NCI-H1694 treated with DMSO at 0.1 percent for 48 hours (cell line): Measurements from ENCODE around the gene SKIL.
A peak's percentile ranks its signal among the peaks of the same experiment; 100 is the strongest.
"Not testable (repeated sequence)": the region's sequence is repeated elsewhere in the genome, so short reads cannot be mapped to it uniquely, and the experiment has no call there.

Source experiments
- DNase-seq: peaks from one replicate; lab custom pipeline; 2025; lab: John Stamatoyannopoulos, UW

SKIL gene, protein sequence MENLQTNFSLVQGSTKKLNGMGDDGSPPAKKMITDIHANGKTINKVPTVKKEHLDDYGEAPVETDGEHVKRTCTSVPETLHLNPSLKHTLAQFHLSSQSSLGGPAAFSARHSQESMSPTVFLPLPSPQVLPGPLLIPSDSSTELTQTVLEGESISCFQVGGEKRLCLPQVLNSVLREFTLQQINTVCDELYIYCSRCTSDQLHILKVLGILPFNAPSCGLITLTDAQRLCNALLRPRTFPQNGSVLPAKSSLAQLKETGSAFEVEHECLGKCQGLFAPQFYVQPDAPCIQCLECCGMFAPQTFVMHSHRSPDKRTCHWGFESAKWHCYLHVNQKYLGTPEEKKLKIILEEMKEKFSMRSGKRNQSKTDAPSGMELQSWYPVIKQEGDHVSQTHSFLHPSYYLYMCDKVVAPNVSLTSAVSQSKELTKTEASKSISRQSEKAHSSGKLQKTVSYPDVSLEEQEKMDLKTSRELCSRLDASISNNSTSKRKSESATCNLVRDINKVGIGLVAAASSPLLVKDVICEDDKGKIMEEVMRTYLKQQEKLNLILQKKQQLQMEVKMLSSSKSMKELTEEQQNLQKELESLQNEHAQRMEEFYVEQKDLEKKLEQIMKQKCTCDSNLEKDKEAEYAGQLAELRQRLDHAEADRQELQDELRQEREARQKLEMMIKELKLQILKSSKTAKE

DNA sequence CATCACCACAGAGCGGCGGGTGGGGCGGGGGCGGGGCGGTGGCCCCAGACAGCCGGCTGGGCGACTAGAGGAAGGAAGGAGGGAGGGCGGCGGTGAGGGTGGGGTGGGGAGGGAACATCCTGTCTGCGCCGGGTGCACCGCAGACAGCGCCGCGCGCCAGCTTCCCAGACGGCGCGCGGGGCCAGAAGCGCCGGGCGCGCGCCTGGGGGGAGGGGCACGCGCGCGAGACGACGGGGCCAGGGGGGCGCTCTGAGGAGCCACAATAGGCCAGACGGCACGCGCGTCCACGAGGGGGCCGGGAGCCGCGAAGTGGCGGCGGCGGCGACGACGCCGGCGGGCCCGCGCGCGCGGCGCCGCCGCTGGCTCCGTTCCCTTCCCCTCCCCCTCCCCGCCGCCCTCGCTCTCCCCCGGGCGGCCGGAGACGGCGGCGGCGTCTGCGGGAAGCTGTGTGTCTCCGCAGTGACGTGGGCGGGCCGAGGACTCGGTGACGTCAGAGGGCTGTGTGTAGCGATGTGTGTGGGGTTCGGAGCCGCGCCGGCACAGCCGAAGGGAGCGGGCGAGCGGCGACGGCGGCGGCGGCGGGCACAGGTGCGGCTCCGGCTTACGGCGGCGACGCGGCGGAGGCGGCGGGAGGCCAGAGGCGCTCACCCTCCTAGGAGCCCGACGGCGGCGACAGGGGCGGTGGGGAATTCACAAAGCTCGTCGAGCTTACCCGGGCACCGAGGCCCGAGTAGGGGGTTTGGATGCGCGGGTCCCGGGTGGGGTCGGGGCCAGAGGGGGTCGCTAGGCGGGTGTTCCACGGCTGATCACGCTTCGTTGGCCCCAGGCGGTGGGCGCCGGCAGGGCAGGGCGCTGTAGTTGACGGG, at the start of gene SKIL:
SKIL (plus strand) TSS at position 540 of the 866 bp plus-strand sequence. CDS start 2,617 bp downstream, outside the sequence.
- DNase-seq, result peak; percentile 81

DNA sequence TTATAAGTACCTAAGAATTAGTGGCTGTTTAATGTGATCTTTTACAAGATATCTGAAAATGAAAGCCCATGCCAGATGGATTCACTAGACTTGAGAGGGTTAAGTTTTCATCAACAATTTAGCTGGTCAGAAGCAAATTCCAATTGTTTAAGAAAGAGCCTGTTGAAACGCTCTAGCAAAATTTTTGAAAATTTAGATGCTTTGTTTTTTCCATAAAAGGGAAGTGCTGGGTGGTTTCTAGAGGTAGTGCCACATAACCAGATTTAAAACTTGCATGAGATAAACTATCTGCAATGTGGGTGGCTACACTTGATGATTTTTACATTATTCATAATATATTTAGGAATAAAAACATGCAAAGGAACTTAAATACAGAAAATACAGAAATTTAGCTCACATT, 48.5 kb upstream of the SKIL start:
- DNase-seq, result no peak

DNA sequence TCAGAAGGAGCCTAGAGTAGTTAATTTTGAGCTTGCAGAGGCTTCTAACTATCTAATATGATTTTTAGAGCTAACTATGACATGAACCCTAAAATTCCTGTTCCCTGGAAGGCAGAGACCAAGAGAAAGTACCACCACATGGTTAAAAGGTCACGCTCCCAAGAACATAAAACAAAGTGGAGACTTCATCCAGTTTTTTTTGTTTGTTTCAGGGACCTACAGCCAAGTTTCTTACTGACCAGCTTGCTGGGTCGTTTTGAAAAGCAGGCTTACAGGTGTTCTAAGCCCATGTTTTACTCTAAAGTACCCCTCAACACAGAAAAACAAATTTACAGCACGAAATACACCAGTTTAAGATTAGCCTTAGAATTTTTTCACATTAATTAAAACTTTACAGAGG, 39.6 kb upstream of the SKIL start:
- DNase-seq, result no peak

DNA sequence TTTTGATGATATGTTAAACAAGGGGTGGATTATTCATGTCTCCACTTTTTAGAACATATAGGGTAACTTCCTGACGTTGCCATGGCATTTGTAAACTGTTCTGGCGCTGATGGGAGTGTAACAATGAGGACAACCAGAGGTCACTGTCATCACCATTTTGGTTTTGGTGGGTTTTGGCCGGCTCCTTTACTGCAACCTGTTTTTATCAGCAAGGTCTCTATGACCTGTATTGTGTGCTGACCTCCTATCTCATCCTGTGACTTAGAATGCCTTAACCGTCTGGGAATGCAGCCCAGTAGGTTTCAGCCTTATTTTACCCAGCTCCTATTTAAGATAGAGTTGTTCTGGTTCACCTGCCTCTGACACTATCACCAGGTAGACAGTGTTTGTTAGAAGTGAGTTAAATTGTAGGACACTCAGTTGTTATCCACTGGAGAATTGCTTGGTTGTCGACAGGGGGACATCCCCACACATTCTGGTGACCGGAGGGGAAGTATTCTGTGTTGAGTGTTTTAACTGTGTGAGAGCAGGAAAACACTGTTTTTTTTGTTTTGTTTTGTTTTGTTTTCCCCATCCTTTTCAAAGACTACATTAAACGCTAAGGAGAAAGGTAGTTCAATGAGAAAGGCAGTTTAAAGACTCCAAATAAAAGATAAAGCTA, 36.9 kb upstream of the SKIL start:
- DNase-seq, result no peak

DNA sequence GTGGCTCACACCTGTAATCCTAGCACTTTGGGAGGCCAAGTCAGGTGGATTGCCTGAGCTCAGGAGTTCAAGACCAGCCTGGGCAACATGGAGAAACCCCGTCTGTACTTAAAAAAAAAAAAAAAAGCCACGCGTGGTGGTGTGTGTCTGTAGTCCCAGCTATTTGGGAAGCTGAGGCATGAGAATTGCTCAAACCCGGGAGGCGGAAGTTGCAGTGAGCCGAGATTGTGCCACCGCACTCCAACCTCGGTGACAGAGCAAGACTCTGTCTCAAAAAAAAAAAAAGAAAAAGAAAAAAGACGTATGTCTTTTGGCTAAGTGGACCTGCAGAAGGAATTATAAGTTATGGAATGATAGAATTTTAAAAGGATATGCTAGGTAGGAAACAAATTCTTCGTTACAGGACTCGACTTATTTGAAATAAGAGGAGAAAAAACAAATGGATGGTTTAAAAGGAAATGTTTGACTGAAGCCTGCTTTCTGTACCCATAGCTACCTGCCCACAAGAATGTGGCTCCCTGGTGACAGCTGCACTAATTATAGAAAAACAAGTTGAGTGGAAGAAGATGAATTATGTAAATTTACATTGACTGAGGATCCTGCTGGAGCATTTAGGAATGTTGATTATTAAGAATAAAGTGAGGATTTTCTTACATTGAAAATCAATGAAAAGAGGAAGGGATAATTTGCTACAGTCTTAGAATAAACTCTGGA, 36.0 kb upstream of the SKIL start:
- DNase-seq, result peak; percentile 21

DNA sequence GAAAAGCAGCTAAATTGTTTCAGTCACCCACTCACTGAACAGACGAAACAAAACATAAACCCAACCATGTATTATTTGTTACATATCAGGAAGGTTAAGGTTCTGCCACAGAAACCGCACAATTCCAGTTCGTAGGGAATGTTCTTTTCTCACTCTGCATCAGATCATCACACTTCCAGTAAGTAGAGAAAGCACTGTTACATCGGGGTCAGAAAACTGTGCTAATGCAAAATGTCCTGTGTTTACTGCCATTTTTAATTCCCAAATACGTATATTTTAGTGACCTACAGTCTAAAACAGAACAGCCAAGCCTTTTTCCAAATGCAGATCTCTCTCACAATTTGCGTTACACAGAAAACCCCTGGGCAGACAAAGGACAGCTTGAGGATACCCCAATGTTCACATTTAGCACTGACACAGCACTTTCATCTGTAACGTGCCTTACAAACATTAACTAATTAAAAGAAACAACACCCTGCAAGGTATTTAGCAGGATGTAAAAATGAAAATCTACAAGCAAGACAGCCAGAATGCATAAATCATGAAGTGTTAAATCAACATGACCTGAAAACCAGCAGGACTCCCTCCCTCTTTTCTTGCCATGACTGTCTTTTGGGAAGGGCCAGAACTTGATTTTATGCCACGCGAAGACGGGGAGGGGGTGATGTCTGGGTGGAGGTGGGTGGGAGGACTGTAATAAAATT, 34.8 kb upstream of the SKIL start:
- DNase-seq, result no peak

DNA sequence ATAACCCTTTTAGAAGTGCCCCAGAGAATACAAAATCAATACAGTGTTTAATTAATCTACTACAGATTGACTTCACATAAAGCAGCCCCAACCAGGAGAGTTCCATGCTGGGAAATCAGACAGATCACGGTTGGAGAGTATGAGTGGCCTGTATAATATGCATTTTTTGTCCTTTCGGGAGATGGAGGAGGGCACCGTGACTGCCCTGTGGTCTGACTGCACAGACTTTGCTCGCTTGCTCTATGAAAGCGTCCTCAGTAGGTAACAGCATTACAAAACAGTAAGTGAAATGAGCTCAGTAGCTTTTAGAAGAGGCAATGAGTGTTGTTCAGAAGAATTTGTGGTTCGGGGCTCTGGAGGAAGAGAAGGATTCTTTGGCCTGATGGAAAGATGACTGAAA, 34.2 kb upstream of the SKIL start:
- no peak for DNase-seq

DNA sequence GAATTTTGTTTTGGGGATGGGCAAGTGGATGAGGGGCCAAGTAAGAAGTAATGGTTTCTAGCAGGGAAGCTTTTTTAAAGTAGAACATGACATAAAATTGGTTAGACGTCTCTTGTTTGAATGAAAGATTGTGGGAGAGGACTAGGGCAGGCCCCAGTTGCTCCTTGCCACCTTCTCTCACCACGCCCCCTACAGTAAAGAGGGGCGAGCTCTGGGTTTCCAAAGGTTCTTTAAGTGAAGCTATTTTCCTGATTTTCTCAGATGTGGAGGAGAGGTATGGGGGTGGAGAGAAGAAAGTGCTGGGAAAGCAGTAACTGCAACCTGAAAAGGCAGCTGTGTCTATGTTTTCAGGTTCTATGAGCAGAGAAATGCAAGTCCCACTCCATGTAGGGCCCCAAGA, 32.6 kb upstream of the SKIL start:
- no peak for DNase-seq

DNA sequence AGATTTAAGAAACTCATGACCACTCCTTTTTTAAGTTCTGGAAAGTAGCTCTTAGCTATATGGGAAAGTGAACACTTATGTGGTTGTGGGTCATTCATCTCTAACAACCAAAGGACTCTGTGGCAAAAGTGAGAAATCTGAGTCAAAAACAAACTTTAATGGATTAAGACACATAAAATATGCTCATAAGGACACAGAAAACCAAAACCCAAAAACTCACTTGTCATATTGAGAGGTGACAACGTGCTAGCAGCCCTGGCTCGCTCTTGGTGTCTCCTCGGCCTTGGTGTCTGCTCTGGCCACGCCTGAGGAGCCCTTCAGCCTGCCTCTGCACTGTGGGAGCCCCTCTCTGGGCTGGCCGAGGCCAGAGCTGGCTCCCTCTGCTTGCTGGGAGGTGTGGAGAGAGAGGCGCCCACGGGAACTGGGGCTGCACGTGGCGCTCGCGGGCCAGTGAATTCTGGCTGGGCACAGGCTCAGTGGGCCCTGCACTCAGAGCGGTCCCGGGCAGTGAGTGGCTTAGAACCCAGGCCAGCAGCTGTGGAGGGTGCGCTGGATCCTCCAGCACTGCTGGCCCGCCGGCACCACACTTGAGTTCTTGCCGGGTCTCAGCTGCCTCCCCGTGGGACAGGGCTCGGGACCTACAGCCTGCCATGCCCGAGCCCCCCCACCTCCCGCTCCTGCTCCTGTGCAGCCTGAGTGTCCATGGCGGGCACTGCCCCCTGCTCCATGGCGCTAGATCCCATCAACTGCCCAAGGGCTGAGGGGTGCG, 30.3 kb upstream of the SKIL start:
- no peak for DNase-seq

DNA sequence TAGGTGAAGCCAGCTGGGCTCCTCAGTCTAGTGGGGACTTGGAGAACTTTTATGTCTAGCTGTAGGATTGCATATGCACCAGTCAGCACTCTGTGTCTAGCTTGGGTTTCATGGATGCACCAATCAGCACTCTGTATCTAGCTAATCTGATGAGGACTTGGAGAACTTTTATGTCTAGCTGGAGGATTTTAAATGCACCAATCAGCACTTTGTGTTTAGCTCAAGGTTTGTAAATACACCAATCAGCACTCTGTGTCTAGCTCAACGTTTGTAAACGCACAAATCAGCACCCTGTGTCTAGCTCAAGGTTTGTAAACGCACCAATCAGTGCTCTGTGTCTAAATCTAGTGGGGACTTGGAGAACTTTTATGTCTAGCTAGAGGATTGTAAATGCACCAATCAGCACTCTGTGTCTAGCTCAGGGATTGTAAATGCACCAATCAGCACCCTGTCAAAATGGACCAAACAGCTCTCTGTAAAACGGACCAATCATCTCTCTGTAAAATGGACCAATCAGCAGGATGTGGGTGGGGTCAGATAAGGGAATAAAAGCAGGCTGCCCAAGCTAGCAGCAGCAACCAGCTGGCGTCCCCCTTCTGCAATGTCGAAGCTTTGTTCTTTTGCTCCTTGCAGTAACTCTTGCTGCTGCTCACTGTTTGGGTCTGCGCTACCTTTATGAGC, 29.5 kb upstream of the SKIL start:
- not testable (repeated sequence) for DNase-seq

DNA sequence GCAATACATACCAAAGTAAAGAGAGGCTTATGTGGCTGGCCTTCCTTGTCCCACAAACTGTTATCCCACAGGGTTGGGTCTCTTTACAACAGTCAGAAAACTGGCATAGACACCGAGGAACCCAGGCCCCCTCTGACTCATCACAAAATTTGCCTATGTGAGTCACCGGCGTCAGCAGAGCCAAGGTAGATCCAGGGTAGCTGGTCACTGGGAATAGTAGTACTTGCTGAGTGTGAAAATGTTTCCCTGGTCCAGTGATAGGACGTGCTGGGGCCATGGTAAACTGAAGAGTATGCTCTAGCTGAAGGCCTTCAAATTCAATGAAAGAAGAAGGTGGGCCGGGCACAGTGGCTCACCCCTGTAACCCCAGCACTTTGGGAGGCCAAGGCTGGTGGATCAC, 27.1 kb upstream of the SKIL start:
- no peak for DNase-seq

DNA sequence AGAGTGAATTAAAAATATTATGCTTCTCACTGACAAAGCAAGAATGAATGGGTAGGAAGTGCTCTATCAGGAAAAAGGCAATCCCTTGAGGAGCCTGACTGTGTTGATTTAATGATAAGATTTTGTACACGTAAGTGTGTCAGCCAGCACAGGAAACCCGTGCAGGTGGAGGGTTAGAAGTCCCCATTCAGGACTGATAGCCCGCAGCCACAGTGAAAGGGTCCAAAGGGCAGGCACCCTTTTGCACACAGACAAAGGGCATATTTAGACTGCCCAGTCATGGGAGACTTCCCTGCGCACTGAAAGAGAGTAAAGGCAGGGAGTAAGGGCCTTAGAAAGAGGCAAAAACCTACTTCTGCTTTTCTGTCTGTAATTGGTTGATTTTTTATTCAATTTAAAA, 26.4 kb upstream of the SKIL start:
- no peak for DNase-seq

DNA sequence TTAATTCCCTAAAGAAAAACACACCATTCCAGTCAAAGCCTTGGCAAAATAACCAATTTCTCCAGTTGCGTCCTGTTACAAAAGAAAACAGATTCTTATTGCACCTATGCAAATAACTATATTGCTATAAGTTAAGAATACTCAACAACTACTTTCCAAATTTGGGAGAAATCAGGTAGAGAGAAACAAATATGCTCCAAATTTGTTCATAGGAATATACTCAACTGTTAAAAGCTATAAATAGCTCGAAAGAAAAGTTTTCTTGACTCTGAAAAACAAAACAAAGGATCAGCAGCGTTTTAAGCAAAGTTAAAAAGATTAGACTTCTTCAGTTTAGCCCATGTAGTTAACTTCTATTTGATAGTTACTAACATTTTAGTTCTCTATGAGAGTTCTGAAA, 20.1 kb upstream of the SKIL start:
- no peak for DNase-seq

DNA sequence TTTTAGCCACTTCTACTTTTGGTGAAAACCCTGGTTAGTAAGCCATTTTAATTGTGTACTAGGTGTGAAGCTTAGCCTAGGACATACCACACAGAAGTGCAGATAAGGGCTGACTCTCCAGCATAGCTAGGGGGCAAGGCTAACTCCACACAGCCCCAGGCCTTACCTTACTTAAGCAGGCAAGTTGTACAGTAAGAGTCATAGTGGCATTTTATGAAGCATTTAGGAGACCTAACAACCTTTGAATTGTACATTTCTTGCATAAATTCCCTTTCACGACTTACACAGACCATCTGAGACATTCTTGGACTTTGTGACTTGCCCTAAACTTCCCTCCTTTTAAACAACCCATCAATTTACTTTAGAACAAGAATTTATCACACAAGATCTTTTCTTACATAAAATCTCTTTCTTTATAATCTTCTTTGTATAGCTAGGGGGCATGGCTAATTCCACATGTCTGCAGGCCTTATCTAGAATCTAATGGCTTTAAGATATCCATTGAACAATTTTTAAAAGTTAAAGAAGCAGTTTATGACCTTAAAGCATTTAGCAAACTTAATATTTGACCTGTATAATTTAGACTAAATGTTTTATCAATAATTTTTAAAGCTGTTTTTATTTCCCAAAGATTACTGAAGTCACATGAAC, 18.7 kb upstream of the SKIL start:
- DNase-seq, result no peak

DNA sequence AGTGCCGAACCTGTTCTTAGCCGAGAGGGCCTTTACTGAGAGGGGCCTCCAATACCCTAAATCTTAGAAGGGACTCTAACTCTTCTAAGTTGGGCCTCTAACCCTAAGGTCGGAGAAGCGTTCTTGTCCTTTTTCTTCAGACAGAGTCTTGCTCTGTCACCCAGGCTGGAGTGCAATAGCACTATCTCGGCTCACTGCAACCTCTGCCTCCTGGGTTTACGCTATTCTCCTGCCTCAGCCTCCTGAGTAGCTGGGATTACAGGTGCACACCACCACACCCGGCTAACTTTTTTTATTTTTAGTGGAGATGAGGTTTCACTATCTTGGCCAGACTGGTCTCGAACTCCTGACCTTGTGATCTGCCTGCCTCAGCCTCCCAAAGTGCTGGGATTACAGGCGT, 15.2 kb upstream of the SKIL start:
- not testable (repeated sequence) for DNase-seq

DNA sequence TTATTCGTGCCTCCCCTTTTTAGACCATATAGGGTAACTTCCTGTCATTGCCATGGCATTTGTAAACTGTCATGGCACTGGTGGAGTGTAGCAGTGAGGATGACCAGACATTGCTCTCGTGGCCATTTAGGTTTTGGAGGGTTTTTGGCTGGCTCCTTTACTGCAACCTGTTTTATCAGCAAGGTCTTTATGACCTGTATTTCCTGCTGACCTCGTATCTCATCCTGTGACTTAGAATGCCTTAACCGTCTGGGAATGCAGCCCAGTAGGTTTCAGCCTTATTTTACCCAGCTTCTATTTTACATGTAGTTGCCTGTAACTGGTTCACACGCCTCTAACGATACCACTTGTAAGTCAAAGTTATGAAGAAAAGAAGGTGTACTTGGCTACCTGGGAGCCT, 13.7 kb upstream of the SKIL start:
- not testable (repeated sequence) for DNase-seq

DNA sequence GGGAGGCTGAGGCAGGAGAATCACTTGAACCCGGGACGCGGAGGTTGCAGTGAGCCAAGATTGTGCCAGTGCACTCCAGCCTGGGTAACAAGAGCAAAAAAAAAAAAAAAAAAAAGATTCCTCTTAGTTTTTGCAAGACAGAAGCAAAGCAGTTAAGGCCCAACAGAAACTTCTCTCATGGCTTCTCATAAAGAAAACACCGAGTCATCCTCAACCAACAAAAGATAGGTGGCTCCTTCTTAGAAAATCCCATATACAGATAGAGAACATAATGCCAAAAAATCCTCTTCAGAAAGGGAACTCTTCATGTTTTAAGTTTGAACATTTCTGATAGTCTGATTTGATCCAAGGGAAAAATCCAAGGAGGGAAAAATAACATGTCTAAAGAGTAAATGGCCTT, 12.5 kb upstream of the SKIL start:
- DNase-seq, result no peak

DNA sequence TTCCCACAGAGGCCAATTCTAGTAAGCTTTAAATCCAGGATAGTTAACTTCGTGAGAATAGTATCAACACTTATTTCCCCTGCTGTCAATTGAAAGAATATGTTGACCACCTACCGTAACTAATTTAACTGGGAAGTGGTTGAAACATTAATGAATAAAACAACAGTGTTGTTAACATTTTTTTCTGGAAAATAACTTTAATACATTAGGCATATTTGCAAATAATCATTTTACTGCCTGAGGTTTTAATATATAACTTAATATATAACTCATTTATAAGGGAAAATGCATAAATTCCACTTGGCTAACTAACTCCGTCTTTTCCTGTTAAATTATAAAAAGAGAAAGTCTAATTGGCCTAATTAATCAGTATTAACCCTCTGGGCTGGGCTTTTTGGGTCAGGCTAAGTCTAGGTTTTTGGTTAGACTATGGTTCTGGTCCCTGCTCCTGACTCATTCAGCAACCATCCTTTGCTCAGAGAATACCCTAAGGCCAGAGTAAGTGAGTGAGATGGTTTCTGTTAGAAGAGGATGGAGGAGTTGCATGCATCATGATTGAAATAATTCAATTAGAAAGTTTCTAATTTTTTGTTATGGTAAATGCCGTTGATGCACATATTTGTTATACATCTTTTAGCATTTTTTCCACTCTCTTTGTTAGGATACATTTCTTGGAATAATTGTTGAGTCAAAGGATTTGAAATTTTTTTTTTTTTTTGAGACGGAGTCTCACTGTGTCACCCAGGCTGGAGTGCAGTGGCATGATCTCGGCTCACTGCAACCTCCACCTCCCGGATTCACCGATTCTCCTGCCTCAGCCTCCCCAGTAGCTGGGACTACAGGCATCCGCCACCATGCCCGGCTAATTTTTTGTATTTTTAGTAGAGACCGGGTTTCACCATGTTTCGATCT, 10.8 kb upstream of the SKIL start:
- no peak for DNase-seq
